HUES6 (cell line): Measurements from ENCODE around the gene PCDH12.

Experiments used
- H3K27ac ChIP-seq: 2 replicates; pipeline ENCODE4 v1.7.0; 2013; ENCODE audit warnings: low read depth, mild to moderate bottlenecking, low read length, inconsistent platforms
- H3K27me3 ChIP-seq: 2 replicates; pipeline ENCODE4 v1.6.1; 2013; ENCODE audit warnings: low read length; ENCODE audit not compliant: control insufficient read depth, insufficient read depth
- H3K36me3 ChIP-seq: 2 replicates; pipeline ENCODE4 v1.6.1; 2013; ENCODE audit warnings: low read length; ENCODE audit not compliant: control insufficient read depth, insufficient read depth
- H3K4me1 ChIP-seq: 2 replicates; pipeline ENCODE4 v1.6.1; 2013; ENCODE audit warnings: low read length; ENCODE audit not compliant: control insufficient read depth, insufficient read depth
- H3K4me3 ChIP-seq: 2 replicates; pipeline ENCODE4 v1.5.1; 2013; ENCODE audit warnings: low read depth, low read length
- H3K9ac ChIP-seq: one replicate; pipeline ENCODE4 v1.6.1; 2013; ENCODE audit warnings: mild to moderate bottlenecking, low read length
- H3K9me3 ChIP-seq: 2 replicates; pipeline ENCODE4 v1.6.1; 2013; ENCODE audit warnings: low read depth, low read length; ENCODE audit not compliant: control insufficient read depth, insufficient read depth

Gene PCDH12

DNA sequence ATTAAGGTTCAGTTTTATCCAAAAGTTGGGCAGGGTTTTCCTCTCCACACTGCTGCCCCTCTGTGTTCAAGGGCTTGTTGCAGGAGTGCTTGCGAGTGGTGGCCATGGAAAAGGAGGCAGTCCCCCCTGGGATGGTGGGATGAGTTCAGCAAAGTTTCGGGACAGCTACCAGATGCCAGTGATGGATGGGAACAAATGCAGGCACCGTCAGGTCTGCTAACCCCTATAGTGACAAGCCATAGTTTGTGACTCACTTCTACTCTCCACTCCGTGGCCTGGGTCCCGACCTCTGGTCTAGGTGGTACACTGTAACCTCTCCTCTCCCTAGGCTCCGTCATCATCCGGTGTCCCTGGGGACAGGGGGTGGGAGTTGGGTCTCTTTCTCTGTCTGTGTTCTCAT is 7.1 kb upstream of the PCDH12 start:
- Histone ChIP-seq H3K36me3 (no peaks in the 10 kb centered on the region), H3K9ac (no peak overlapping the region), H3K4me1 (peaks cover 15% of the 10 kb centered on the region), H3K4me3 (no peak overlapping the region), H3K9me3 (no peaks in the 10 kb centered on the region), H3K27me3 (no peaks in the 10 kb centered on the region), H3K27ac (no peak overlapping the region)

- no peak overlapping the region for H3K9ac ChIP-seq
- H3K4me1 ChIP-seq: peaks cover 18% of the 10 kb centered on the region
- H3K9me3 ChIP-seq: no peaks in the 10 kb centered on the region
- H3K4me3 ChIP-seq: no peak overlapping the region
- no peaks in the 10 kb centered on the region for H3K36me3 ChIP-seq
- H3K27me3 ChIP-seq: no peaks in the 10 kb centered on the region
- no peak overlapping the region for H3K27ac ChIP-seq
These were observed 5.7 kb upstream of the PCDH12 start for GRCh38 chr5:141963701-141964100.

DNA sequence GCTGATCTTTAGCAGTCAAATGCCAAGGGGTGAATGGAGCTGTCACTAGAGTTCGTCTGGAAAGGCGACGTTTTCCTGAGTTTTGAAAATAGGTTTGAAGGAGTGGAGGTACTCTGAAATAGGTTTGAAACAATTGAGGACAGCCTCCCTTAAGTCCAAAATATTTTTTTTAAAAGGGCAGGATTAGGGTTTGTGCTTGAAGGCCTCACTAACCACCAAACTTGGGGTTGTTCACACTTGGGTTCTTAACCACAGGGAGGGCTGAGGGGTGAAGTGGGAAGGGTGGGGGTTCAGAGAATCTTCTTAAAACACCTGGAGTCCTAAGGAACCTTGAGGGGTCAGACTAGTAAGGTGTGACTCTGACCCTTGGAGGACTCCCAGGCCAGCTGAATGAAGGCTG is 3.5 kb upstream of the PCDH12 start:
- no peaks in the 10 kb centered on the region for H3K9me3 ChIP-seq
- H3K4me1 ChIP-seq: peaks cover 22% of the 10 kb centered on the region
- H3K27me3 ChIP-seq: no peaks in the 10 kb centered on the region
- H3K4me3 ChIP-seq: no peak overlapping the region
- H3K27ac ChIP-seq: no peak overlapping the region
- H3K36me3 ChIP-seq: no peaks in the 10 kb centered on the region
- H3K9ac ChIP-seq: no peak overlapping the region

DNA sequence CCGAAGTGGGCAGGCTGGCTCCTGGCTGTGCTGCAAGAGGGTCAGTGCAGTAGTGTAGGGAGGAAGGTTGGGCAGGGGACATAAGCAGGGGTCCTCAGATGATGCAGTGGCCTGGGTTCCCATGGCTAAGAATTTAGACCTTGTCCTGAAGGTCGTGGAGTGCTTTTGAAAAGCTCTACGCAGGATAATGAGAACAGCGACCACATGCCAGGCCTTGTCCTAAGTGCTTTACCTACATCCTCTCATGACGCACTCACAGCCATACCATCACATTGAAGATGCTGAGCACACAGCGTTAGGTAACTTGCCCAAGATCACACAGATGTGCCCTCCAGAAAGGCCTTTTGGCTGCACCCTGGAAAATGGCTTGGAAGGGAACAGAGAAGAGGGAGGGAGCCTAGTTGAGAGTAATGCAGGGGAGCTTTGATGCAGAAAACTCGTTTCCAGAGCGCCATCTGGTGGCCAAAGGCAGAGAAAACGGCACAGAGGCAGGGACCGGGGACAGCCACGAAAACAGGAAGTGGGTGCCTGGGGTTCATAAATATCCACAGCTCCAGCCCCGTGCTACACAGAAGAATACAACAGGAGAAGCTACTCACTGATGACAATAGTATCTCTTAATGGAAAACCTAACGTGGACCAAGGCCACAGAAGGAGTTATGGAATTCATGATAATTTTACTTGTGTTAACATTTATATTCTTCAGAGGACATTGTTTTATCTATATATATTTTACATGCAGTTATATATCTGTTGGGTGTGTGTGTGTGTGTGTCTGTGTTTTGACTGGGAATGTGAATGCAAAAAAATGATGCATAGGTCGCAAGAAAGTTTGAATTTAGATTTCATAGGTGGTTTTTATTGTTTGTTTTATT is 2.7 kb upstream of the PCDH12 start:
- Histone ChIP-seq H3K27me3 (no peaks in the 10 kb centered on the region), H3K9ac (no peak overlapping the region), H3K4me1 (peaks cover 22% of the 10 kb centered on the region), H3K4me3 (0 out of 2 replicates have a peak overlapping the region, but pooled peaks have one; percentile 10), H3K36me3 (no peaks in the 10 kb centered on the region), H3K9me3 (no peaks in the 10 kb centered on the region), H3K27ac (no peak overlapping the region)

GRCh38 chr5:141960018-141960417 is 2.0 kb upstream of the PCDH12 start:
- Histone ChIP-seq H3K27me3 (no peaks in the 10 kb centered on the region), H3K4me1 (peaks cover 22% of the 10 kb centered on the region), H3K4me3 (no peak overlapping the region), H3K9me3 (no peaks in the 10 kb centered on the region), H3K36me3 (no peaks in the 10 kb centered on the region), H3K9ac (no peak overlapping the region), H3K27ac (no peak overlapping the region)

GRCh38 chr5:141958546-141959172 is 657 bp upstream of the PCDH12 start:
- Histone ChIP-seq H3K4me1 (peaks cover 22% of the 10 kb centered on the region), H3K9ac (no peak overlapping the region), H3K36me3 (no peaks in the 10 kb centered on the region), H3K27ac (no peak overlapping the region), H3K4me3 (no peak overlapping the region), H3K9me3 (no peaks in the 10 kb centered on the region), H3K27me3 (no peaks in the 10 kb centered on the region)

DNA sequence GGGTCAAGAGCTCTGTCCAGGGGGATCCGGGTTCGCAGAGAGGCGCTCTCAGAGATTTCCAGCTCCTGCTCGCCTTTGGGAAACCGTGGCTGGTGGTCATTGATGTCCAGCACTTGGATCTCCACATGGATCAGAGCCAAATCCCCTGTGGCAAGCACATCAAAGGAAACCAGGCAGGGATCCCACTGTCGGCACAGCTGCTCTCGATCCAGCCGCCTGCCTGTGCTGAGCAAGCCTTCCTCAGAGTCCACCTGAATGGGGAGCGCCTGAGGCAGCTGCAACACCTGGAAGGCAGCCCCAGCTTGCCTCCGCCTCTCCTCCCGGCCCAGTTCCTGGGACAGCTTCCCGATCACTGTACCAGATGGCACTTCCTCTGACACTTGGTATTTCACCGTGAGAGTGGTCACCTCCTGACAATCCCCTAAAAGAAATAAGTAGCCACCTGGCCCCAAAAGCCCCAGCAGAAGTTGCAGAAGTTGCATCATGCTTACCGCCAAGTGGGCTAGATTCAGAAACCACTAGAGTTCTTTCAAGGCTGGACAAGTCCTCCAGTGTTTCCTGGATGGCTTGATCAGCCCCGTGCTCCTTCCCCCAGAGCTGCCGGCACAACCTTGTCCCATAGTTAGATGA is 520 bp downstream of the PCDH12 start:
- no peak overlapping the region for H3K9ac ChIP-seq
- no peaks in the 10 kb centered on the region for H3K9me3 ChIP-seq
- H3K4me1 ChIP-seq: peaks cover 22% of the 10 kb centered on the region
- H3K36me3 ChIP-seq: no peaks in the 10 kb centered on the region
- no peak overlapping the region for H3K4me3 ChIP-seq
- no peaks in the 10 kb centered on the region for H3K27me3 ChIP-seq
- no peak overlapping the region for H3K27ac ChIP-seq

GRCh38 chr5:141954194-141954593 is 3.8 kb downstream of the PCDH12 start:
- H3K9me3 ChIP-seq: no peaks in the 10 kb centered on the region
- no peak overlapping the region for H3K4me3 ChIP-seq
- H3K4me1 ChIP-seq: peaks cover 13% of the 10 kb centered on the region

GRCh38 chr5:141952020-141952419 is 6.0 kb downstream of the PCDH12 start:
- Histone ChIP-seq H3K27ac (no peak overlapping the region), H3K9ac (no peak overlapping the region), H3K9me3 (no peaks in the 10 kb centered on the region)

More at GRCh38 chr5:141954194-141954593, 3.8 kb downstream of the PCDH12 start:
- no peak overlapping the region for H3K9ac ChIP-seq
- no peak overlapping the region for H3K27ac ChIP-seq
- no peaks in the 10 kb centered on the region for H3K27me3 ChIP-seq
- no peaks in the 10 kb centered on the region for H3K36me3 ChIP-seq

GRCh38 chr5:141951332-141951781 is 6.6 kb downstream of the PCDH12 start:
- no peak overlapping the region for H3K4me3 ChIP-seq
- no peaks in the 10 kb centered on the region for H3K9me3 ChIP-seq
- no peaks in the 10 kb centered on the region for H3K36me3 ChIP-seq
- peaks cover 5% of the 10 kb centered on the region for H3K4me1 ChIP-seq
- no peaks in the 10 kb centered on the region for H3K27me3 ChIP-seq
- H3K27ac ChIP-seq: no peak overlapping the region
- H3K9ac ChIP-seq: no peak overlapping the region

More at GRCh38 chr5:141952020-141952419, 6.0 kb downstream of the PCDH12 start:
- Histone ChIP-seq H3K27me3 (no peaks in the 10 kb centered on the region), H3K4me3 (no peak overlapping the region), H3K36me3 (no peaks in the 10 kb centered on the region), H3K4me1 (peaks cover 5% of the 10 kb centered on the region)
